ENCODE data around the gene DSCAML1. TPM values are rescaled to one million over a fixed set of nuclear protein-coding genes. Genes with fewer than 3 reads are reported as not detected.
A peak's percentile ranks its signal among the peaks of the same experiment; 100 is the strongest.

Gene DSCAML1
- total RNA-seq, 2 donors from 2014 or later, result 2.5 to 5.0 TPM

GRCh38 chr11:117444256-117444655 is 352.8 kb downstream of the DSCAML1 start:
- Mint-ChIP-seq H3K9me3 (peaks cover 0 to 4% of the 10 kb centered on the region in 2 donors), H3K36me3 (no peaks in the 10 kb centered on the region), H3K27ac (no peak overlapping the region)
- no peak for ATAC-seq
- DNase-seq (ENCODE audit: low spot score in 2 of 2), result no peak

GRCh38 chr11:117443266-117444186 is 353.5 kb downstream of the DSCAML1 start:
- no peaks in the 10 kb centered on the region for H3K36me3 Mint-ChIP-seq
- H3K27ac Mint-ChIP-seq, result no peak overlapping the region
- ATAC-seq, result peak; percentile 26 to 54
- H3K9me3 Mint-ChIP-seq, result peaks cover 0 to 4% of the 10 kb centered on the region in 2 donors
- no peak for DNase-seq (ENCODE audit: low spot score in 2 of 2)

GRCh38 chr11:117442869-117443239 is 354.2 kb downstream of the DSCAML1 start:
- no peak for ATAC-seq
- H3K36me3 Mint-ChIP-seq, result no peaks in the 10 kb centered on the region
- H3K9me3 Mint-ChIP-seq, result peaks cover 0 to 4% of the 10 kb centered on the region in 2 donors
- DNase-seq (ENCODE audit: low spot score in 2 of 2), result no peak
- no peak overlapping the region for H3K27ac Mint-ChIP-seq

- Mint-ChIP-seq H3K27ac (no peak overlapping the region), H3K9me3 (peaks cover 0 to 4% of the 10 kb centered on the region in 2 donors), H3K36me3 (no peaks in the 10 kb centered on the region)
- DNase-seq (ENCODE audit: low spot score in 2 of 2) (no peak), ATAC-seq (no peak)
These were observed 354.8 kb downstream of the DSCAML1 start for GRCh38 chr11:117442049-117442868.

GRCh38 chr11:117441146-117441975 is 355.7 kb downstream of the DSCAML1 start:
- no peaks in the 10 kb centered on the region for H3K36me3 Mint-ChIP-seq
- peaks cover 0 to 4% of the 10 kb centered on the region in 2 donors for H3K9me3 Mint-ChIP-seq
- H3K27ac Mint-ChIP-seq, result no peak overlapping the region
- ATAC-seq (no peak), DNase-seq (ENCODE audit: low spot score in 2 of 2) (no peak)

GRCh38 chr11:117440258-117440657 is 356.8 kb downstream of the DSCAML1 start:
- DNase-seq (ENCODE audit: low spot score in 2 of 2) (no peak), ATAC-seq (no peak)
- peaks cover 0 to 4% of the 10 kb centered on the region in 2 donors for H3K9me3 Mint-ChIP-seq

GRCh38 chr11:117439256-117439655 is 357.8 kb downstream of the DSCAML1 start:
- H3K27ac Mint-ChIP-seq, result no peak overlapping the region
- DNase-seq (ENCODE audit: low spot score in 2 of 2) (no peak), ATAC-seq (no peak)
- H3K9me3 Mint-ChIP-seq, result peaks cover 0 to 4% of the 10 kb centered on the region in 2 donors
- no peaks in the 10 kb centered on the region for H3K36me3 Mint-ChIP-seq

More at GRCh38 chr11:117440258-117440657, 356.8 kb downstream of the DSCAML1 start:
- H3K27ac Mint-ChIP-seq, result no peak overlapping the region
- no peaks in the 10 kb centered on the region for H3K36me3 Mint-ChIP-seq

- Mint-ChIP-seq H3K36me3 (no peaks in the 10 kb centered on the region), H3K9me3 (peaks cover 0 to 4% of the 10 kb centered on the region in 2 donors), H3K27ac (no peak overlapping the region)
- DNase-seq (ENCODE audit: low spot score in 2 of 2) (no peak), ATAC-seq (no peak)
These were observed 358.5 kb downstream of the DSCAML1 start for GRCh38 chr11:117438371-117439000.

- ATAC-seq (no peak), DNase-seq (ENCODE audit: low spot score in 2 of 2) (no peak)
- peaks cover 0 to 4% of the 10 kb centered on the region in 2 donors for H3K9me3 Mint-ChIP-seq
- H3K27ac Mint-ChIP-seq, result no peak overlapping the region
- H3K36me3 Mint-ChIP-seq, result no peaks in the 10 kb centered on the region
These were observed 359.3 kb downstream of the DSCAML1 start for GRCh38 chr11:117437791-117438130.

GRCh38 chr11:117437041-117437790 is 359.8 kb downstream of the DSCAML1 start:
- DNase-seq (ENCODE audit: low spot score in 2 of 2) (no peak), ATAC-seq (no peak)
- Mint-ChIP-seq H3K36me3 (no peaks in the 10 kb centered on the region), H3K9me3 (peaks cover 0 to 4% of the 10 kb centered on the region in 2 donors), H3K27ac (no peak overlapping the region)

- Mint-ChIP-seq H3K9me3 (no peaks in the 10 kb centered on the region), H3K36me3 (no peaks in the 10 kb centered on the region), H3K27ac (no peak overlapping the region)
- DNase-seq (ENCODE audit: low spot score in 2 of 2) (no peak), ATAC-seq (no peak)
These were observed 361.7 kb downstream of the DSCAML1 start for GRCh38 chr11:117435326-117435725.

GRCh38 chr11:117434481-117434880 is 362.5 kb downstream of the DSCAML1 start:
- H3K9me3 Mint-ChIP-seq, result no peaks in the 10 kb centered on the region
- ATAC-seq (no peak), DNase-seq (ENCODE audit: low spot score in 2 of 2) (no peak)
- H3K27ac Mint-ChIP-seq, result no peak overlapping the region
- H3K36me3 Mint-ChIP-seq, result no peaks in the 10 kb centered on the region

GRCh38 chr11:117433717-117434116 is 363.3 kb downstream of the DSCAML1 start:
- no peak for DNase-seq (ENCODE audit: low spot score in 2 of 2)
- no peak for ATAC-seq
- no peaks in the 10 kb centered on the region for H3K9me3 Mint-ChIP-seq
- no peak overlapping the region for H3K27ac Mint-ChIP-seq
- H3K36me3 Mint-ChIP-seq, result no peaks in the 10 kb centered on the region

GRCh38 chr11:117431436-117431835 is 365.6 kb downstream of the DSCAML1 start:
- peak overlapping the region in 1 of 2 donors; percentile 29 for H3K27ac Mint-ChIP-seq
- H3K36me3 Mint-ChIP-seq, result no peaks in the 10 kb centered on the region
- ATAC-seq (no peak), DNase-seq (ENCODE audit: low spot score in 2 of 2) (no peak)
- H3K9me3 Mint-ChIP-seq, result no peaks in the 10 kb centered on the region

- Mint-ChIP-seq H3K9me3 (no peaks in the 10 kb centered on the region), H3K36me3 (no peaks in the 10 kb centered on the region), H3K27ac (peak overlapping the region in 1 of 2 donors; percentile 36)
- DNase-seq (ENCODE audit: low spot score in 2 of 2), result no peak
- ATAC-seq, result no peak
These were observed 366.6 kb downstream of the DSCAML1 start for GRCh38 chr11:117430293-117430955.

Data from activated naive CD4-positive, alpha-beta T cell treated with anti-CD3 and anti-CD28 coated beads, Interleukin-2, amount 50 U/mL, for 72 hours (primary cell).